ENCODE data around the gene PRICKLE2. TPM values are rescaled to one million over a fixed set of nuclear protein-coding genes. Genes with fewer than 3 reads are reported as not detected.

Gene PRICKLE2
- total and polyA plus RNA-seq, 8 donors = 34.3 to 48.2 (median 41.9) TPM

- no peaks in the 10 kb centered on the region for H3K4me1 ChIP-seq
- H3K36me3 ChIP-seq = no peaks in the 10 kb centered on the region
- intact Hi-C loops (cut with DNase I) = no loop called here
- no peak overlapping the region for H3K4me3 ChIP-seq
- no peak overlapping the region for H3K27ac ChIP-seq
- H3K9me3 ChIP-seq = no peaks in the 10 kb centered on the region
- no peaks in the 10 kb centered on the region for H3K27me3 ChIP-seq
- TF ChIP-seq, protein P1, sequence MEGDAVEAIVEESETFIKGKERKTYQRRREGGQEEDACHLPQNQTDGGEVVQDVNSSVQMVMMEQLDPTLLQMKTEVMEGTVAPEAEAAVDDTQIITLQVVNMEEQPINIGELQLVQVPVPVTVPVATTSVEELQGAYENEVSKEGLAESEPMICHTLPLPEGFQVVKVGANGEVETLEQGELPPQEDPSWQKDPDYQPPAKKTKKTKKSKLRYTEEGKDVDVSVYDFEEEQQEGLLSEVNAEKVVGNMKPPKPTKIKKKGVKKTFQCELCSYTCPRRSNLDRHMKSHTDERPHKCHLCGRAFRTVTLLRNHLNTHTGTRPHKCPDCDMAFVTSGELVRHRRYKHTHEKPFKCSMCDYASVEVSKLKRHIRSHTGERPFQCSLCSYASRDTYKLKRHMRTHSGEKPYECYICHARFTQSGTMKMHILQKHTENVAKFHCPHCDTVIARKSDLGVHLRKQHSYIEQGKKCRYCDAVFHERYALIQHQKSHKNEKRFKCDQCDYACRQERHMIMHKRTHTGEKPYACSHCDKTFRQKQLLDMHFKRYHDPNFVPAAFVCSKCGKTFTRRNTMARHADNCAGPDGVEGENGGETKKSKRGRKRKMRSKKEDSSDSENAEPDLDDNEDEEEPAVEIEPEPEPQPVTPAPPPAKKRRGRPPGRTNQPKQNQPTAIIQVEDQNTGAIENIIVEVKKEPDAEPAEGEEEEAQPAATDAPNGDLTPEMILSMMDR (IDR thresholded peaks at IDR 0.05) = no peak
- DNase-seq (no peak), ATAC-seq (no peak)
Observed at GRCh38 chr3:64133987-64134386, 91.3 kb downstream of the PRICKLE2 start.

DNA sequence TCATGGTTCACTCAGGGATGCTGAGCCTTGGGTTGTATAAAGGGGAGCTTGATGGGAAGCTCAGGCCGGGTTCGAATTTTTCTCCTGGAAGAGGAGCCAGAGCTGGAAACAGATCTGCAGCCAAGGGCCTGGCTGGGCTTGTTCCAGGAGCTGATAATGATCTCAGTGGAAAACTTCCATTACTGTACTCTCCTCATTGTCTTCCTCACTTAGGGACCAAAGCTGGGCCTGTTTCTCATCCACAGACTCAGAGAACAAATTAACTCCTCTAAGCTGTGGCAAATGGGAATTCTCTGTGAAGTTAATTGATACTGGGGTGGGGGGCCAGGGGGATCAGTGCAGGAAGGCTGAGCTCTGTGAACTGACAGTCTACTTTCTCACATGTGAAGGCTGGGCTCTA lies 92.0 kb downstream of the PRICKLE2 start:
- intact Hi-C loops (cut with DNase I) = no loop called here
- no peaks in the 10 kb centered on the region for H3K4me1 ChIP-seq
- no peak for DNase-seq
- ATAC-seq = no peak
- TF ChIP-seq, protein P1 (IDR thresholded peaks at IDR 0.05) = no peak
- H3K4me3 ChIP-seq = no peak overlapping the region
- no peaks in the 10 kb centered on the region for H3K27me3 ChIP-seq
- H3K36me3 ChIP-seq = no peaks in the 10 kb centered on the region
- no peak overlapping the region for H3K27ac ChIP-seq
- no peaks in the 10 kb centered on the region for H3K9me3 ChIP-seq

- ATAC-seq (no peak), DNase-seq (no peak)
- Histone ChIP-seq H3K36me3 (no peaks in the 10 kb centered on the region), H3K27ac (no peak overlapping the region), H3K4me3 (no peak overlapping the region), H3K9me3 (no peaks in the 10 kb centered on the region), H3K4me1 (no peaks in the 10 kb centered on the region), H3K27me3 (no peaks in the 10 kb centered on the region)
- TF ChIP-seq, protein P1 (IDR thresholded peaks at IDR 0.05) = no peak
- intact Hi-C loops (cut with DNase I) = no loop called here
Observed at GRCh38 chr3:64131725-64132469, 93.4 kb downstream of the PRICKLE2 start.

DNA sequence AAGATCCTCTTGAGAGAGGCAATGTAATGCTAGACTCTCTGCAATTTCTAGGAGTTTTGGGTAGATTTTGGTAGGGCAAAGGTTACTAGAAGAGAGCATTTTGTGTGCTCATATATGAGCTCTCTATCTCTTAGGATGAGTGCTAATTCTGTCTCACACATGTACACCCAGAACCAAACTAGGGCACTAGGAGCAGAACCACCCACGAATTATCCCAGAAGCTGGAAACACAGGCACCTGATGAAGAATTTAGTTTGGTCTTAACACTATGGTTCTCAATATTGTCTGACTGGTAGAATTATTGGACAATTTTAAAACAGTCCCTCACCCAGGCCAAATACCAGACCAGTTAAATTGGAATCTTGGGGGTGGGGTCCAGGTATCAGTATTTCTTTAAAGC lies 94.8 kb downstream of the PRICKLE2 start:
- TF ChIP-seq, protein P1 (IDR thresholded peaks at IDR 0.05) = no peak
- no peak overlapping the region for H3K4me3 ChIP-seq
- no peak overlapping the region for H3K27ac ChIP-seq
- DNase-seq (no peak), ATAC-seq (no peak)
- H3K36me3 ChIP-seq = no peaks in the 10 kb centered on the region
- no peaks in the 10 kb centered on the region for H3K4me1 ChIP-seq
- intact Hi-C loops (cut with DNase I) = no loop called here
- no peaks in the 10 kb centered on the region for H3K9me3 ChIP-seq
- no peaks in the 10 kb centered on the region for H3K27me3 ChIP-seq

DNA sequence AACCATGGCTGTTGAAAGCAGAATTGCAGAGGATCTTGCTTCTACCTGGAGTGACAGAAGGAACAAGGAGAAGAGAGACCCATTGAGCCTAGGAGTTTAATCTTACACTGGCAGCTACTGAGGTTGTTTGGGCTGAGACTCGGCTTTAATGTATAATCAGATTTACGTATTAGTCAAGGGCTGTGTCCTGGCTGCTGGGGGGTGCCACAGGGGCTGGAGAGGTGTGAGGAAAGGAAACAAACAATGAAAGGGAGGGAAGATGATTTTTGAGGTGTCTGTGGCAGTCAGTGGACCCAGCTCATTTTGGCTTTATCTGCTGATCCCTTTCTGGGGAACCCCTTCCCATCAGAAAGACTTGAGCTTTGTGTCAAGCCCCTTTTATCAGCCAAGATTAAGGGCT lies 95.7 kb downstream of the PRICKLE2 start:
- H3K9me3 ChIP-seq = no peaks in the 10 kb centered on the region
- H3K4me3 ChIP-seq = no peak overlapping the region
- H3K36me3 ChIP-seq = no peaks in the 10 kb centered on the region
- H3K27me3 ChIP-seq = no peaks in the 10 kb centered on the region
- DNase-seq (no peak), ATAC-seq (no peak)
- H3K27ac ChIP-seq = no peak overlapping the region
- TF ChIP-seq, protein P1 (IDR thresholded peaks at IDR 0.05) = no peak
- intact Hi-C loops (cut with DNase I) = no loop called here
- H3K4me1 ChIP-seq = no peaks in the 10 kb centered on the region

Measured in left lung (tissue), 10 donors.